Heart left ventricle (tissue), 13 donors: ENCODE results near the gene SCUBE3.

Experiments used
- POLR2A ChIP-seq, 2 donors: fragments of 450-650 bp; IDR thresholded peaks; one replicate each; pipeline ENCODE4 v1.6.1; 2017; ENCODE audit warnings: antibody characterized with exemption in 2 of 2, mild to moderate bottlenecking in 2 of 2, moderate library complexity in 2 of 2
- TF ChIP-seq, protein P1 (sequence below), 12 donors: fragments of 200-600 bp; sonication (generic) in 4 of 12; IDR thresholded peaks; one replicate each; pipeline versions ENCODE4 v1.5.0 to v1.8.0; 2018 to 2022; ENCODE audit warnings: antibody characterized with exemption in 12 of 12, mild to moderate bottlenecking in 5 of 12
- donor health status: ischemic (EF 13 %, LVEDD 7.1; RV severe dilation, severe dysfunction).
- donor health status: DM: no; HTN: yes; CAD: no.
- donor health status: DM: no; HTN: no; CAD: no.
- donor health status: ischemic (EF 25% LVEDD 6.9; RV normal size, moderate dysfunction).
- donor health status: ischemic (EF 25% LVEDD 5.7; RV mildly dilated, moderate dysfunction).
- donor health status: ischemic (EF 35%, LVEDD 5.7; RV mildly dilated, moderate dysfunction).
- donor health status: nonischemic (EF 11% LVEDD 7.7; RV severe dilation, severe dysfunction).
- donor health status: DM: yes; HTN: yes; CAD: no.
- donor health status: PGD.
- donor health status: ischemic (EF 29% LVEDD 5.4; RV normal size, mild dysfunction).
- donor health status: nonischemic (EF 23%, LVEDD 6.1; RV moderate dilation, normal function).

DNA sequence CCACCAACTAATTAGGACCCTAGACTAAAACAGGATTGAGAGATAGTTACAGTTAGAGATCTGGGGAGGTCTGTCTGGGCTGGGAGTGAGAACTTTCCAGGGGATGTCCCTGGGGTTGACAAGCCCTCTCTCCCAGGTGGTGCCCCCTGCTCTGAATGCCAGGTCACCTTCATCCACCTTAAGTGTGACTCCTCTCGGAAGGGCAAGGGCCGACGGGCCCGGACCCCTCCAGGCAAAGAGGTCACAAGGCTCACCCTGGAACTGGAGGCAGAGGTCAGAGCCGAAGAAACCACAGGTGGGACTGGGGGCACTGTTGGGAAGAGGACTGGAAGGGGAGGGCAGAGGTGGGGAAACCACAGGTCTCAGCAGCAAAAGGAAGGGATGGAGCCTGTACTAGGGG is 28.7 kb downstream of the SCUBE3 start:
- TF ChIP-seq, protein P1, sequence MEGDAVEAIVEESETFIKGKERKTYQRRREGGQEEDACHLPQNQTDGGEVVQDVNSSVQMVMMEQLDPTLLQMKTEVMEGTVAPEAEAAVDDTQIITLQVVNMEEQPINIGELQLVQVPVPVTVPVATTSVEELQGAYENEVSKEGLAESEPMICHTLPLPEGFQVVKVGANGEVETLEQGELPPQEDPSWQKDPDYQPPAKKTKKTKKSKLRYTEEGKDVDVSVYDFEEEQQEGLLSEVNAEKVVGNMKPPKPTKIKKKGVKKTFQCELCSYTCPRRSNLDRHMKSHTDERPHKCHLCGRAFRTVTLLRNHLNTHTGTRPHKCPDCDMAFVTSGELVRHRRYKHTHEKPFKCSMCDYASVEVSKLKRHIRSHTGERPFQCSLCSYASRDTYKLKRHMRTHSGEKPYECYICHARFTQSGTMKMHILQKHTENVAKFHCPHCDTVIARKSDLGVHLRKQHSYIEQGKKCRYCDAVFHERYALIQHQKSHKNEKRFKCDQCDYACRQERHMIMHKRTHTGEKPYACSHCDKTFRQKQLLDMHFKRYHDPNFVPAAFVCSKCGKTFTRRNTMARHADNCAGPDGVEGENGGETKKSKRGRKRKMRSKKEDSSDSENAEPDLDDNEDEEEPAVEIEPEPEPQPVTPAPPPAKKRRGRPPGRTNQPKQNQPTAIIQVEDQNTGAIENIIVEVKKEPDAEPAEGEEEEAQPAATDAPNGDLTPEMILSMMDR (IDR thresholded peaks at IDR 0.05), result no peak
- no peak for TF ChIP-seq POLR2A (IDR thresholded peaks at IDR 0.05)
